Activated T-helper 9 cell treated with anti-CD3 and anti-CD28 coated beads, Interleukin-2, amount 50 U/mL, for 16 hours (primary cell): ENCODE results near the gene GRIK3.

ENCODE experiments used
- DNase-seq: peaks from one replicate; pipeline ENCODE4 v3.0.0-alpha.2; 2020; ENCODE audit warnings: low read depth

The GRIK3 gene

DNA sequence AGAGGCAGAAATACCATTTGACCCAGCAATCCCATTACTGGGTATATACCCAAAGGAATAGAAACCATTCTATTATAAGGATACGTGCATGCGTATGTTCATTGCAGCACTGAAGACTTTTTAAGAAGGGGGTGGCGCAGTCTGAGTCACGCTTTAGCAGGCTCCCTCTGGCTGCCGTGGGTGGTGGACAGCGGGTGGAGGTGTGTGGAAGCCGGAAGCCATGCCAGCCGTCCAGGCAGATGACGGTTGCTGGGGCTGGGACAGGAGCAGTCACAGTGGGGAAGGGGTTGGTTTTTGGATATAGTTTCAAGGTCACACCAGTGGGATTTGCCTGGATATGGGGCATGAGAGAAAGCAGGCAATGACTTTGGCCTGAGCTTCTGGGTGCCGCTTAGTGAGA is 270.5 kb downstream of the GRIK3 start:
- DNase-seq = no peak

DNA sequence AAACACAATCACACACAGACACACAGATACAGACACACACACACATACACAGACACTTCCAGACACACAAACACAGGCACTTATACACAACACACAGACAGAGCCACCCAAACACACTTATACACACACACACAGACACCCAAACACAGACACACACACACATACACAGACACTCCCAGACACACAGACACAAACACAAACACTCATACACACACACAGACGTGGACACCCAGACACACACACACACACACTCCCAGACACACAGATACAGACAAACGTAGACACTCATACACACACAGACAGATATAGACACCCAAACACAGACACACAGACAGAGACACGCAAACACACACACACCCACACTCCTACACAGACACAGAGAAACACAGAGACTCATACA is 272.1 kb downstream of the GRIK3 start:
- DNase-seq = no peak

DNA sequence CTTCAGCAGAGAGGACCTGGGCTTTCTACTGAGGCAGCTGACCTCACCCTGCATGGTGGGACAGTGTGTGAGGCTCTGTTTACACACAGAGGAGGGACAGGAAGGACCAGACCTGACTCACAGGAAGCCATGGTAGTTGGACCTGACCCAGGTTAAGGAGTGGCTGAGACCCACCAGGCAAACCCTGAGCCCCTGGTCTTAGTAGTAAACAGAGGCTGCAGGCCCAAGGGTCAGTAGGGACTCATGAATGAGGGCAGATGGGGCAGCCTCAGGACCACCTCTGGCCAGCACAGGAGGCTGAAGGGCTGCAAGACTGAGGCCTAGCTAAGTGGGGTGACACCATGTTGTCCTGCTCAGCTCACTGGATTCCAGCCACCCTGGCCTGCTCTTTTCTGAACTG is 273.2 kb downstream of the GRIK3 start:
- DNase-seq = no peak

DNA sequence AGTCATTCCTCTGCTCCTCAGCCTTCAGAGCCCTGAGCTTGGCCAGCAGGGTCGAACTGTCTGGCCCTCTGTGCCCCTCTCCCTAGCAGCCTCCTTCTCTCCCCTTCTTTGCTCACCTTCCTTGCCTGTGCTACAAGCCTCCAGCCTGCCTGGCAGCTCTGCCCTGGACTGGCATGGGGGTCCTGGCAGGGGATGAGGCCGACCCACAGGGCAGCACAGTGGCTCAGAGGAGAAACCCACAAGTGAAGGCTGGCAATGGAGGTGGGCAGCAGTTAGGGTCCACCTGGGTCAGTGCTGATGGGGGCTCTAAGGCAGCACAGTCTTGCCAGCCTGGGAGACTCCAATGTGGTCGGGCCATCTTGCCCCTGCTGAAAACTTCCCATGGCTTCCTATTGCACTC is 274.2 kb downstream of the GRIK3 start:
- no peak for DNase-seq

DNA sequence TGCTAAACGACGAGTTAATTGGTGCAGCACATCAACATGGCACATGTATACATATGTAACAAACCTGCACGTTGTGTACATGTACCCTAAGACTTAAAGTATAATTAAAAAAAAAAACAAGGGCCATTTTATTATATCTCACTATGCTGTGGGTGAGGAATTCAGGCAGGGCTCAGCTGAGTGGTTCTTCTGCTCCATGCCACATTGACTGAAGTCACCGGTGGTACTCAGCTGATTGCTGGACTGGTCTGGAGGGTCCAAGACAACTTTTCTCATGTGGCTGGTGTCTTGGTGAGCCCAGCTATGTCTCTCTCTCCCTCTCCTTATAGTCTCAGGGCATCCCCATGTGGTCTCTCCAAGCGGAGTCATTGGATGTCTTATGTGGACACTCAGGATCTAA is 275.0 kb downstream of the GRIK3 start:
- no peak for DNase-seq

DNA sequence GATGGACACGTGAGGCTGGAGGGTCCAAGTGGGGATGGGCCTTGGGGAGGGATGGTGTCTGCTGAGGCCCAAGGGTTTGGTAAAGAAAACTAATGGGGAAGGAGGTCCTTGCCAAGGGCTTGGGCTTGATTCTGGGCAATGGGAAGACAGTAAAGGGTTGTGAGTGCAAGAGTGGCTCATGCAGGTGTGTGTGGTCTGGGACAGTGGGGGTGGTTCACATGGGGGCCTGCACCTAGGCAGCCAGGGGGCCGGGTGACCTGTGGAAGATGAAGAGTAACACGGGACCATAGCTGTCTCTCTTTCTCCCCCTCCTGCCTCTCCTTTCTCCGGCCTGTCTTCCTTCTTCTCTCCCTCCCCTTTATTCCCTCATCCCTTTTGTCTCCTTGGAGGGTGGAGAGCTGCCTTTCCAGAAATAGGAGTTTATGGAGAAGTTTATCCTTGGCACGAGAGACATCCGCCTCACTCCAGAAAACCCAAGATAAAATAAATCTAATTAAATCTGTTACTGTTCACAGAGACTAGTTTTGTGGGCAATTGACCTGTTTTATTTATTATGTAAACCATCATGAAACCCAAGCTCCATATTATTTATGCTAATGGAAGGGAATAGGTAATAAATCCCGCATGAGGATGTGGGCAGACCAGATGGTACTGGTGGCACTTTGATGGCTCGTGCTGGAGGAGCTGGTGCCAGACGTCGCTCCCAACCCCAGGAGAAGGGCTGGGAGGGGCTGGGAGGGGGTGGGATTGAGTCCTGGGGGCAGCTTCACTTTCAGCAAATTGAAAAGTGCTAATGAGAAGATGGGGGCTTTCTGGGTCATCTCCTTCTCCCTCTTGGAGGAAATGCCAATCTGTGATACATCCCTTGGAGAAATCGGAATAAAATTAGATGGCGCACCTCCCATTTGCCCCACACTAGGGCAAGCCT is 278.7 kb downstream of the GRIK3 start:
- no peak for DNase-seq

DNA sequence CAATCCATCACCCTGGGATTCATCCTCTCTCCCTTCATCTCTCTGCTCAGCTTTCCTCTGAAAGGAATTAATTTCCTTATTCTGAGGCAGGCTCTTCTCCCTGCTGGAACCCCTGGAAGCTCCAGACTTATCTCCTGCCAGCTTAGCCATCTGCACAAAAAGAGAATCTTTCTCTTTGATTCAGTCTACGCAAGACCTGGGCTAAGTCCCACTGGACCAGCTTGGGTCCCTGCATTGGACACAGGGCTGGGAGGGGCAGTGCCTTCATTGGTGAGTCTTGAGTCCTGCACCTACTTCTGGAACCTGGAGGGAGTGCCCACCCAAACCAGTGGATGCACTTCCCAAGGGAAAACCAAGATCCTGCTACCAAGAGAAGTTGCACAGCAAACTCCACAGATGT is 279.9 kb downstream of the GRIK3 start:
- no peak for DNase-seq

DNA sequence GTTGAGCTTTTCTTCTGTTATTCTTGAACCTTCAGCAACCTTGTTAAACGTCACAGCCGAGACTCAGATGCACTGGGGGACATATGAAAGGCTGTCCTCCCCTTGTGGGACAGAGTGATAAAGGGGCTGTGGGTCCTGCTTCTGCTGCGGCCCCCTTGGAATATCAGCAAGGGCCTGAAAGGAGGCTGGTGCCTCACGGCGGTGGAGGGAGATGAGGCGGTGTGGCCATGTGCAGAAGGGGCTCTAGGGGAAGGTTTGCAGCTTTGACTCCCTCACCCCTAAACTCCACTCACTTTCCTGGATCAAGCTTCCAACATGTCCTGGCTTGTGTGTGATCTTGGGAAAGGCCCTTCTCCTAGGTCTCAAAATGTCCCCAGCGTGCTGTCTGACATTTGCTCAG is 280.9 kb downstream of the GRIK3 start:
- DNase-seq = no peak

DNA sequence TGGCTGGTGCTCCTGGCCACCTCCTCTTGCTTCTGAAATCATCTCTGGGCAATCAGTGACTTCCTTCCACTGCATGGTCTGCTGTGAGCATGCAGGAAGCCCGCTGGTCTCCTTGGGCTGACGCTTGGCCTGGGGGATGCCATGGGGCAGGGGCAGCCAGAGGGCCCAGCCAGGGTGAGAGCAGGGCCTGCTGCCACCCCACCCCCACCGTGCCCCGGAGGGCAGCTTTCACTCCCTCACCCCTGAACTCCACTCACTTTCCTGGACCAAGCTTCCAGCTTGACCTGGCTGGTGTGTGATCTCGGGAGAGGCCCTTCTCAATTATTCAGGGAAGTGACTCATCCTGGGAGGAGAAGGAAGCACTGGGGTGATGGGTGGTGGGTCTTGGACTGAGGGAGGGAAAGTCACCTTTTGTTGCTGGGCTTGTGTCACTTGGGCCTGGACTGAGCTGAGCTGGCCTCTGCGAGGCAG is 281.4 kb downstream of the GRIK3 start:
- no peak for DNase-seq

DNA sequence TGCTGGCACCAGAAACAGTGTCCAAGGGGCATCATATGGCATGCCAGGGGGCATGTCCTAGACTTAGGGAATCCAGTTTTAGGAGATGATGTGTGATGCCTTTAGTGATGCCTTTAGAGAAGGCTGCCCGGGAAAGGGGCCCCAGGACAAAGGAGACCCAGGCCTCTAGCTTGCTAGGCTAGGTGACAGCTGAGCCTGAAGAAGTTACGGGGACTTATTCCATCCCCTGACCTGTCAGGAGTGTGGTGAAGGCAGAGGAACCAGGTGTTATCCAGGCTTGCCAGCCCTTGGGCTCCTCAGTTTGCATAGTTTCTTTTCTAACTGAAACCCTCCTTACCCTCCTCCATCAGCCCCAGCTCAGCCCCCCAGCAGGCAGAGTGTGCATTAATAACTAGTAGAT is 281.9 kb downstream of the GRIK3 start:
- no peak for DNase-seq

DNA sequence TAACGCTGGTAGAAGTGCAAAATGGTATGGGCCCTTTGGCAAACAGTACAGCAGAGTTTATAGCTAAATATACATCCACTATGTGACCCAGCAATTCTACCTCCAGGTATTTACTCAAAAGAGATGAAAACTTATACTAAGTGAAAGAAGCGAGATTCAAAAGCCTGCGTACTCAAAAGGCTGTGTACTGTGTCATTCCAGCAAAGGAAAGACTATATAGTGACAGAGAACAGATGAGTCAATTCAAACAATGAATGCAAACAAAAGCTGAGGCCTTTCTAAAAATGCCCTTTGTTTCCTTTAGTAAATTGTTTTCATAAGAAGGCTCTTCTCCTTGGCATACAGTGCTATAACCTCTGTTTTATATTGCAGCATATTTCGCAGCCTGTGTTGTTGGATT is 282.8 kb downstream of the GRIK3 start:
- no peak for DNase-seq

DNA sequence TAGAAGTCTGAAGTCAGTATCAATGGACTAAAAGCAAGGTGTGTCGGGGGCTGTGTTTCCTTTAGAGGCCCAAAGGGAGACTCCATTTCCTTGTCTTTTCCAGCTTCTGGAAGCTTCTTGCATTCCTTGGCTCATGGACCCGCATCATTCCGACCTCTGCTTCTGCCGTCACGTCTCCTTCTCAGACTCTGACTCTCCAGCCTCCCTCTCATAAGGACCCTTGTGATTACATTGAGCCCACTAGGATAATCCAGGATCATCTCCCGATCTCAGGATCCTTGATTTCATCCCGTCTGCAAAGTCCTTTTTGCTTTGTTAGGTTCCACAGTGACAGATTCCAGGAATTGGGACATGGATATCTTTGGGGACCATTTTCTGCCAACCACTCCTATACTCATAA is 285.8 kb downstream of the GRIK3 start:
- DNase-seq = no peak
